ENCODE results near the gene DOK6. TPM values are rescaled to one million over a fixed set of nuclear protein-coding genes. Genes with fewer than 3 reads are reported as not detected.

The DOK6 gene
- total RNA-seq, 1 donor from 2014 or later: 3.2 TPM

DNA sequence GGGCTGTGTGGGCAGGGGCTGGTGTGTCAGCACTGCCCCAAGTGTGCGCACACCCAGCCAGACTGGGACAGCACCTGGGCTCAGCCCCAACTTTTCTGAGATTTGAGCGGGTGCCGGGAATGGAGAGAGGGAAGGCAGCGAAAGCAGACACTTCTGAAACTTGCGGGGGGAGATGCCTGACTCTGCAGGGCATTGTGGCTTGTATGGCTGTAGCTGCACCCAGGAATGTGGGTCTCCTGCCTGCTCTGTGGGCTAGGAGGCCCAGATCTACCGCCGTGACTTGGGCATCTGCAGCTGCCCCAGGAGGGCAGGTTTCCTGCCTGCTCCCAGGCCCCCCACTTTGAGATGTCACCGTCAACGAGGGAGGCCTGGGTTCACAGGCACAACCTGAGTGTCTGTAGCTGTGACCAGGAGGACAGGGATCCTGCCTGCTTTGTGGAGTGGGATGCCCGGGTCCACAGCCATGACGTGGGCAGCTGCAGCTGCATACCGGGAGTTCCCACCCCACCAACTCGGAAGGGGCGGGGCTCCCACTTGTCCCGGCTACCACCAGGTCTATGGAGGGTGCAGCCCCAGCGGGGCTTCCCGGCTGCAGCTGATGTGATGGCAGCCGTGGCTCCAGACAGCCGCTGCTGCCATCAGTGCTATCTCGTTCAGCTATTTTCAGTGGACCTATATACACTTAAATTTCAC lies 95.3 kb downstream of the DOK6 start:
- ATAC-seq (peak in 1 of 2 donors; percentile 52), DNase-seq (no peak)
- TF ChIP-seq, protein P1, sequence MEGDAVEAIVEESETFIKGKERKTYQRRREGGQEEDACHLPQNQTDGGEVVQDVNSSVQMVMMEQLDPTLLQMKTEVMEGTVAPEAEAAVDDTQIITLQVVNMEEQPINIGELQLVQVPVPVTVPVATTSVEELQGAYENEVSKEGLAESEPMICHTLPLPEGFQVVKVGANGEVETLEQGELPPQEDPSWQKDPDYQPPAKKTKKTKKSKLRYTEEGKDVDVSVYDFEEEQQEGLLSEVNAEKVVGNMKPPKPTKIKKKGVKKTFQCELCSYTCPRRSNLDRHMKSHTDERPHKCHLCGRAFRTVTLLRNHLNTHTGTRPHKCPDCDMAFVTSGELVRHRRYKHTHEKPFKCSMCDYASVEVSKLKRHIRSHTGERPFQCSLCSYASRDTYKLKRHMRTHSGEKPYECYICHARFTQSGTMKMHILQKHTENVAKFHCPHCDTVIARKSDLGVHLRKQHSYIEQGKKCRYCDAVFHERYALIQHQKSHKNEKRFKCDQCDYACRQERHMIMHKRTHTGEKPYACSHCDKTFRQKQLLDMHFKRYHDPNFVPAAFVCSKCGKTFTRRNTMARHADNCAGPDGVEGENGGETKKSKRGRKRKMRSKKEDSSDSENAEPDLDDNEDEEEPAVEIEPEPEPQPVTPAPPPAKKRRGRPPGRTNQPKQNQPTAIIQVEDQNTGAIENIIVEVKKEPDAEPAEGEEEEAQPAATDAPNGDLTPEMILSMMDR (IDR thresholded peaks at IDR 0.05): no peak
- Histone ChIP-seq H3K36me3 (no peaks in the 10 kb centered on the region), H3K27me3 (ENCODE audit: low read depth) (no peaks in the 10 kb centered on the region), H3K4me1 (no peaks in the 10 kb centered on the region), H3K9me3 (no peaks in the 10 kb centered on the region), H3K4me3 (no peak overlapping the region), H3K27ac (no peak overlapping the region)
- intact Hi-C loops (cut with DNase I): no loop called here

- DNase-seq (no peak), ATAC-seq (no peak)
- Histone ChIP-seq H3K27me3 (ENCODE audit: low read depth) (no peaks in the 10 kb centered on the region), H3K9me3 (no peaks in the 10 kb centered on the region), H3K36me3 (no peaks in the 10 kb centered on the region), H3K4me3 (no peak overlapping the region), H3K4me1 (no peaks in the 10 kb centered on the region), H3K27ac (no peak overlapping the region)
- TF ChIP-seq, protein P1 (IDR thresholded peaks at IDR 0.05): no peak
- intact Hi-C loops (cut with DNase I): no loop called here
These were observed 118.3 kb downstream of the DOK6 start for GRCh38 chr18:69518989-69519388.

- Histone ChIP-seq H3K4me1 (no peaks in the 10 kb centered on the region), H3K4me3 (no peak overlapping the region), H3K27me3 (ENCODE audit: low read depth) (no peaks in the 10 kb centered on the region), H3K9me3 (no peaks in the 10 kb centered on the region), H3K36me3 (no peaks in the 10 kb centered on the region), H3K27ac (no peak overlapping the region)
- TF ChIP-seq, protein P1 (IDR thresholded peaks at IDR 0.05): no peak
- ATAC-seq (no peak), DNase-seq (no peak)
- intact Hi-C loops (cut with DNase I): no loop called here
These were observed 122.9 kb downstream of the DOK6 start for GRCh38 chr18:69523582-69523981.

DNA sequence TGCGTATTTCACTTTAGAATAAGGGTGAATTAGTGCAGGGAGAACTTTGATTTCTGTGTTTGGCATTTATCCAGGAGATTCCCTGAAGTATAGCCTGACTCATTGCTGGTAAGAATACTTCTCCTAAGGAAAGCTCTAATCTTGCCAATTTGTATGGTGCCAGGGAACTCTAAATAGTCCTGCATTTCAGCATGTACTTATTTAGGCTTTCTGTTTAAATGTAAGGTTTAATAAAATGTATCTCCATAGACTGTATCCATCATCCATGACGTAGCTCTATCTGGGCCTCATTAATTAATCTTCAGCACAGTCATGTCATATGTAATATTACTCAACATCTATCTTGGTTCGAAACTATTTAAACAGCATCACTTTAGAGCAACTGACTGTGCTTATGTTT lies 127.7 kb downstream of the DOK6 start:
- TF ChIP-seq, protein P1 (IDR thresholded peaks at IDR 0.05): no peak
- DNase-seq: no peak
- no peak overlapping the region for H3K27ac ChIP-seq
- no peaks in the 10 kb centered on the region for H3K27me3 ChIP-seq (ENCODE audit: low read depth)
- H3K36me3 ChIP-seq: no peaks in the 10 kb centered on the region
- intact Hi-C loops (cut with DNase I): no loop called here
- H3K4me1 ChIP-seq: no peaks in the 10 kb centered on the region
- no peak overlapping the region for H3K4me3 ChIP-seq
- no peak for ATAC-seq
- no peaks in the 10 kb centered on the region for H3K9me3 ChIP-seq

DNA sequence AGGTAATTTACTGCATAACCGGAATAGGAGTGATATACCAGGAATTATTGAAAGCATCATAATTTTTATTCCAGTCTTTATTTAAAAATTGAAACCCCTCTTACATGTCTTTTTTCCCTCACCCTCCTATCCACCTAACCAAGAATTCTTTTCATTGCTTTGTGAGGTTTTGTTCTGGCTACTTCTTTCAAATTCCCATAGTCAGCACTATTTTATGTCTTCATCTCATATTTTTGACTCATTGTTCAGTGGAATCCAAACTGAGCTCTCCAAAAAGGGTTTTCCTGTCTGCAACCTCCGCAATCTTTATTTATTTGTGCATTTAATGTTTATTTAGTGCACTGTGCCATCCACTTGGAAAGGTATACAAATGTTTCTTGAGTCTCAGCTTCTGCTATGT lies 128.5 kb downstream of the DOK6 start:
- TF ChIP-seq, protein P1 (IDR thresholded peaks at IDR 0.05): no peak
- Histone ChIP-seq H3K4me3 (no peak overlapping the region), H3K9me3 (no peaks in the 10 kb centered on the region), H3K27me3 (ENCODE audit: low read depth) (no peaks in the 10 kb centered on the region), H3K27ac (no peak overlapping the region), H3K4me1 (no peaks in the 10 kb centered on the region), H3K36me3 (no peaks in the 10 kb centered on the region)
- ATAC-seq: no peak
- DNase-seq: no peak
- intact Hi-C loops (cut with DNase I): no loop called here

Data from lower lobe of right lung (tissue), 2 donors.